HepG2 (cell line): ENCODE data around the gene PEAK1. TPM values are rescaled to one million over a fixed set of nuclear protein-coding genes. Genes with fewer than 3 reads are reported as not detected.
A peak's percentile ranks its signal among the peaks of the same experiment; 100 is the strongest.

ENCODE experiments used
- BHLHE40 ChIP-seq: IDR thresholded peaks from 2 replicates; pipeline ENCODE4 v1.6.1; 2011; ENCODE audit warnings: low read length, improper control_type of control experiment
- HNRNPLL ChIP-seq: fragments of 200-400 bp; formaldehyde crosslinking; IDR thresholded peaks from 2 replicates; pipeline ENCODE4 v1.6.1; 2017; ENCODE audit warnings: mild to moderate bottlenecking, low read depth, low read length; ENCODE audit not compliant: poor library complexity, severe bottlenecking
- IRF9 ChIP-seq: sonication (generic); formaldehyde crosslinking; IDR thresholded peaks from 2 replicates; pipeline ENCODE4 v1.8.0; 2022; ENCODE audit warnings: missing genetic modification reagents, mild to moderate bottlenecking, borderline replicate concordance
- NONO ChIP-seq, 2 experiments: fragments of 450-650 bp in 1 of 2; sonication (generic) in 1 of 2; formaldehyde crosslinking in 1 of 2; IDR thresholded peaks in 1 of 2; conservative IDR thresholded peaks in 1 of 2; 2 replicates each; pipeline versions ENCODE4 v1.6.1 to v1.8.0; 2017 to 2022; ENCODE audit warnings: mild to moderate bottlenecking in 1 of 2, missing genetic modification reagents in 1 of 2, moderate library complexity in 1 of 2
- PHF21A ChIP-seq: sonication (generic); formaldehyde crosslinking; IDR thresholded peaks from 2 replicates; pipeline ENCODE4 v1.5.0; 2020; ENCODE audit warnings: mild to moderate bottlenecking, missing genetic modification reagents
- POLR2A ChIP-seq, 2 experiments: IDR thresholded peaks; 2 replicates each; pipeline ENCODE4 v1.6.1; 2011; ENCODE audit warnings: low read depth in 2 of 2, low read length in 2 of 2, mild to moderate bottlenecking in 1 of 2, moderate library complexity in 1 of 2; ENCODE audit not compliant: insufficient read depth in 1 of 2
- POLR2AphosphoS5 ChIP-seq: IDR thresholded peaks from 2 replicates; pipeline ENCODE4 v1.6.1; 2012; ENCODE audit warnings: low read depth, low read length
- PRDM10 ChIP-seq: sonication (generic); formaldehyde crosslinking; IDR thresholded peaks from 2 replicates; pipeline ENCODE4 v1.4.0; 2020; ENCODE audit warnings: low read depth, missing genetic modification reagents
- SKI ChIP-seq: fragments of 450-650 bp; IDR thresholded peaks from one replicate; pipeline ENCODE4 v1.6.1; 2018; ENCODE audit warnings: mild to moderate bottlenecking; ENCODE audit not compliant: partially characterized antibody
- TFE3 ChIP-seq: IDR thresholded peaks from 2 replicates; pipeline ENCODE4 v1.6.1; 2016
- USF2 ChIP-seq, 2 experiments: sonication (generic) in 1 of 2; formaldehyde crosslinking in 1 of 2; IDR thresholded peaks; 2 replicates each; pipeline versions ENCODE4 v1.5.1 to v1.6.1; 2011 to 2020; ENCODE audit warnings: borderline replicate concordance in 1 of 2, low read depth in 1 of 2, low read length in 1 of 2, mild to moderate bottlenecking in 1 of 2, missing genetic modification reagents in 1 of 2, moderate library complexity in 1 of 2
- WIZ ChIP-seq: sonication (generic); formaldehyde crosslinking; IDR thresholded peaks from 2 replicates; pipeline ENCODE4 v1.5.1; 2020; ENCODE audit warnings: mild to moderate bottlenecking, missing genetic modification reagents
- ZC3H13 ChIP-seq: sonication (generic); formaldehyde crosslinking; IDR thresholded peaks from 2 replicates; pipeline ENCODE4 v1.8.1; 2023; ENCODE audit warnings: mild to moderate bottlenecking, missing genetic modification reagents, moderate library complexity
- ZMYM4 ChIP-seq: sonication (generic); formaldehyde crosslinking; IDR thresholded peaks from 2 replicates; pipeline ENCODE4 v1.8.1; 2023; ENCODE audit warnings: mild to moderate bottlenecking, missing genetic modification reagents
- ZNF777 ChIP-seq: sonication (generic); formaldehyde crosslinking; IDR thresholded peaks from 2 replicates; pipeline ENCODE4 v1.4.0; 2020; ENCODE audit warnings: missing genetic modification reagents
- polyA plus RNA-seq, 8 experiments: library from polyadenylated mRNA; depleted of rRNA in 3 of 8; stranded (reverse) in 7 of 8; unstranded in 1 of 8; fragments of >200 nt; fragmentation: Illumina TruSeq in 4 of 8; extraction: Trizol in 4 of 8; gene quantifications; 2 replicates each; pipeline versions ENCODE4 v1.2.1 to v1.2.3, GENCODE V29; 2011 to 2016; ENCODE audit warnings: low read depth in 4 of 8, missing spikeins in 1 of 8, mixed read lengths in 1 of 8; ENCODE audit not compliant: insufficient read depth in 1 of 8
- total RNA-seq, 5 experiments: library from RNA; depleted of rRNA; stranded (reverse); fragments of >200 nt; fragmentation: Illumina TruSeq; extraction: Trizol; gene quantifications; 2 replicates each; pipeline ENCODE4 v1.2.3, GENCODE V29; 2016; ENCODE audit warnings: low read depth in 1 of 5
- TF ChIP-seq, protein P1 (sequence below), 2 experiments: sonication (generic) in 1 of 2; formaldehyde crosslinking in 1 of 2; IDR thresholded peaks; 2 replicates each; pipeline versions ENCODE4 v1.4.0 to v1.6.1; 2018 to 2020; ENCODE audit warnings: missing genetic modification reagents in 2 of 2, borderline replicate concordance in 1 of 2, low read depth in 1 of 2, mild to moderate bottlenecking in 1 of 2, missing biosample characterization in 1 of 2

The PEAK1 gene
- total and polyA plus RNA-seq, 2 of the 13 experiments (the other 11 are each of a cell fraction or from before 2014, with no cell fraction given): 6.0 to 6.6 TPM

DNA sequence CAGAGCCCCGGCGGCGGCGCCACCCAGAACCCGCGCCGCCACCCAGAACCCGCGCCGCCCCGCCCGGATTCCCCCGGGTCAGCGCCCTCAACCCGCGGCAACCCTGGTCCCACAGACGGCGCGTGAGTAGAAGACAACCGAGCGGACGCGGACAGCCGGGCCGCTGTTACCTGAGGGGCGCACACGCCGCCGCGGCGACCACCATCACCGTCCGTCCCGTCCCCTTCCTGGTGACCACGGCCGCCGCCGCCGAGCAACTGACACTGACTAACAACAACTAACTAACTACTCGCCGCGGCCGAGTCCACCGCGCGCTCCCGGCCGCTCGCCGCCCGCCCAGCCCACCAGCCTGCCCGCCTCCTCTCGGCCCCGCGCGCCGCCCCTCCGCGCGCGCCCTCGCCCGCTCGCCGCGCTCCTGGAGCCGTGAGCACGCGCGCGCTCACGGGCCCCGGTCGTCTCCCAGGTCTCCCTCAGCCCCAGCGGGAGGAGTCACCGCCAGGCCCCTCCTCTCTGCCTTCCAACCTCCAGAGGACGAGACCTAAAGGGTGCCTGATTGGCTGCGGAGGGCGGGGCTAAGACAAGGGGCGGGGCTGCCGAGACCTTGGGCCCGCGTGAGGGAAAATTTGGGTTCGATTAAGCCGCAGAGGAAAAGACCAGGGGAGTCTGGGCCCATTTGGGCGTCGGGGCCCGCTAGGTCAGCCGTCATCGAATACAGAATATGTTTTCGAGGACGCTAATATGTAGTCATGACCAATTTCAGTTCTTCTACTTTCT lies at the start of gene PEAK1 (continued):
- TF ChIP-seq NONO (IDR thresholded peaks at IDR 0.05) (no peak), NONO (CRISPR knock-in tag; conservative IDR thresholded peaks at IDR 0.05) (peak; percentile 64), SKI (peak; percentile 43), TFE3 (CRISPR knock-in tag) (0 out of 2 replicates have a peak, but pooled peaks have one; percentile 7), USF2 (IDR thresholded peaks at IDR 0.05; ENCODE audit: low read depth, low read length) (no peak), USF2 (CRISPR knock-in tag; IDR thresholded peaks at IDR 0.05; ENCODE audit: borderline replicate concordance) (no peak), POLR2A (IDR thresholded peaks at IDR 0.05; ENCODE audit: insufficient read depth in 1 of 2, low read depth in 2 of 2, low read length in 2 of 2) (peak; percentile 65 to 71), IRF9 (0 out of 2 replicates have a peak, but pooled peaks have one; percentile 26), ZMYM4 (CRISPR knock-in tag) (no peak), BHLHE40 (peak; percentile 32; the same call in 1 of the 2 replicates), POLR2AphosphoS5 (peak; percentile 38; the same call in 1 of the 2 replicates), PHF21A (CRISPR knock-in tag) (0 out of 2 replicates have a peak, but pooled peaks have one; percentile 9), WIZ (CRISPR knock-in tag) (0 out of 2 replicates have a peak, but pooled peaks have one; percentile 13), HNRNPLL (peak; percentile 6), ZC3H13 (CRISPR knock-in tag) (0 out of 2 replicates have a peak, but pooled peaks have one; percentile 33), PRDM10 (CRISPR knock-in tag) (0 out of 2 replicates have a peak, but pooled peaks have one; percentile 15), ZNF777 (peak; percentile 96)
- TF ChIP-seq, protein P1, sequence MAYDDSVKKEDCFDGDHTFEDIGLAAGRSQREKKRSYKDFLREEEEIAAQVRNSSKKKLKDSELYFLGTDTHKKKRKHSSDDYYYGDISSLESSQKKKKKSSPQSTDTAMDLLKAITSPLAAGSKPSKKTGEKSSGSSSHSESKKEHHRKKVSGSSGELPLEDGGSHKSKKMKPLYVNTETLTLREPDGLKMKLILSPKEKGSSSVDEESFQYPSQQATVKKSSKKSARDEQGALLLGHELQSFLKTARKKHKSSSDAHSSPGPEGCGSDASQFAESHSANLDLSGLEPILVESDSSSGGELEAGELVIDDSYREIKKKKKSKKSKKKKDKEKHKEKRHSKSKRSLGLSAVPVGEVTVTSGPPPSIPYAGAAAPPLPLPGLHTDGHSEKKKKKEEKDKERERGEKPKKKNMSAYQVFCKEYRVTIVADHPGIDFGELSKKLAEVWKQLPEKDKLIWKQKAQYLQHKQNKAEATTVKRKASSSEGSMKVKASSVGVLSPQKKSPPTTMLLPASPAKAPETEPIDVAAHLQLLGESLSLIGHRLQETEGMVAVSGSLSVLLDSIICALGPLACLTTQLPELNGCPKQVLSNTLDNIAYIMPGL (CRISPR knock-in tag; IDR thresholded peaks at IDR 0.05; ENCODE audit: borderline replicate concordance in 1 of 2, low read depth in 1 of 2): 0 out of 4 replicates have a peak, but pooled peaks of 1 of the 2 experiments have one; percentile 12
